GM18907 (cell line): ENCODE data around the gene BBOF1.

Source experiments
- ATAC-seq: cut with Tn5 transposase; IDR thresholded peaks from one replicate; pipeline ENCODE4 v1.9.1; 2021; ENCODE audit warnings: mild to moderate bottlenecking, moderate library complexity; ENCODE audit not compliant: unreplicated experiment

BBOF1 gene

GRCh38 chr14:74022346-74022745 lies 3.2 kb downstream of the BBOF1 start:
- ATAC-seq = no peak

- no peak for ATAC-seq
These were observed 10.0 kb downstream of the BBOF1 start for GRCh38 chr14:74029136-74029535.

GRCh38 chr14:74034572-74034971 lies 15.4 kb downstream of the BBOF1 start:
- ATAC-seq = no peak

- ATAC-seq = no peak
These were observed 16.4 kb downstream of the BBOF1 start for GRCh38 chr14:74035556-74035955.

GRCh38 chr14:74038020-74038859 lies 19.1 kb downstream of the BBOF1 start:
- no peak for ATAC-seq

- ATAC-seq = no peak
These were observed 23.1 kb downstream of the BBOF1 start for GRCh38 chr14:74042296-74042695.

GRCh38 chr14:74045522-74045921 lies 26.4 kb downstream of the BBOF1 start:
- no peak for ATAC-seq

- no peak for ATAC-seq
These were observed 29.1 kb downstream of the BBOF1 start for GRCh38 chr14:74048281-74048680.

- ATAC-seq = no peak
These were observed 30.8 kb downstream of the BBOF1 start for GRCh38 chr14:74049876-74050495.

- no peak for ATAC-seq
These were observed 43.6 kb downstream of the BBOF1 start for GRCh38 chr14:74062809-74063150.

GRCh38 chr14:74064426-74064825 lies 45.3 kb downstream of the BBOF1 start:
- no peak for ATAC-seq

- no peak for ATAC-seq
These were observed 45.7 kb downstream of the BBOF1 start for GRCh38 chr14:74064883-74065282.

GRCh38 chr14:74065746-74066575 lies 46.8 kb downstream of the BBOF1 start:
- no peak for ATAC-seq

GRCh38 chr14:74077401-74077800 lies 58.3 kb downstream of the BBOF1 start:
- no peak for ATAC-seq

- no peak for ATAC-seq
These were observed 61.8 kb downstream of the BBOF1 start for GRCh38 chr14:74080820-74081460.

- ATAC-seq = no peak
These were observed 62.3 kb downstream of the BBOF1 start for GRCh38 chr14:74081491-74081890.

GRCh38 chr14:74083161-74083560 lies 64.0 kb downstream of the BBOF1 start:
- ATAC-seq = no peak

- ATAC-seq = peak; percentile 36
These were observed 64.7 kb downstream of the BBOF1 start for GRCh38 chr14:74083784-74084276.

GRCh38 chr14:74084277-74085046 lies 65.3 kb downstream of the BBOF1 start, which contains the start of the genes ALDH6A1 and LIN52:
Gene ALDH6A1, minus strand, starts transcription at chr14:74084453. Its CDS starts 59 bp downstream, at chr14:74084394.
Gene LIN52, plus strand, starts transcription at chr14:74084956. Its CDS starts 19 bp downstream, at chr14:74084975.
- peak; percentile 91 for ATAC-seq

- peak; percentile 13 for ATAC-seq
These were observed 66.0 kb downstream of the BBOF1 start for GRCh38 chr14:74085047-74085637.
